IMR-90 (cell line): ENCODE results near the gene FAM210B. TPM values are rescaled to one million over a fixed set of nuclear protein-coding genes. Genes with fewer than 3 reads are reported as not detected.

Experiments used
- ATAC-seq: fragments of 200-7000 bp; cut with Tn5 transposase; 2 replicates; pipeline ENCODE4 v1.9.1; 2020; ENCODE audit warnings: low read depth, mild to moderate bottlenecking, moderate library complexity
- BruUV-seq: library from RNA; stranded (reverse); fragments of 400-500 nt; replicated peaks from 2 replicates; lab custom pipeline; 2021; lab: Mats Ljungman, UMichigan
- CTCF ChIA-PET: fragments of 300-600 bp; formaldehyde crosslinking; extraction: SDS; loops from one replicate; lab custom pipeline; 2021; ENCODE audit warnings: antibody characterized with exemption; lab: Yijun Ruan, JAX
- POLR2A ChIA-PET: fragments of 300-600 bp; sonication (Branson Sonifier 250); formaldehyde crosslinking; loops from one replicate; lab custom pipeline; 2022; ENCODE audit warnings: antibody characterized with exemption; ENCODE audit not compliant: unreplicated experiment; lab: Charles Lee
- DNase-seq: peaks from one replicate; pipeline ENCODE4 v3.0.0; 2013
- H2AFZ ChIP-seq: replicated peaks from 2 replicates; pipeline ENCODE3; 2013; ENCODE audit warnings: low read length, mild to moderate bottlenecking; ENCODE audit not compliant: poor library complexity
- H2AK5ac ChIP-seq: 2 replicates; pipeline ENCODE4 v1.6.1; 2013; ENCODE audit warnings: low read depth, low read length, inconsistent platforms
- H2AK9ac ChIP-seq: replicated peaks from 2 replicates; pipeline ENCODE3; 2013; ENCODE audit warnings: mild to moderate bottlenecking, low read depth, low read length, moderate library complexity; ENCODE audit not compliant: poor library complexity
- H2BK120ac ChIP-seq: 2 replicates; pipeline ENCODE4 v1.6.1; 2013; ENCODE audit warnings: low read depth, low read length, inconsistent platforms
- H2BK15ac ChIP-seq: 3 replicates; pipeline ENCODE4 v1.6.1; 2013; ENCODE audit warnings: low read depth, low read length, inconsistent platforms
- H2BK20ac ChIP-seq: 2 replicates; pipeline ENCODE4 v1.6.1; 2013; ENCODE audit warnings: low read depth, mild to moderate bottlenecking, inconsistent platforms, low read length, moderate library complexity
- H2BK5ac ChIP-seq: 2 replicates; pipeline ENCODE4 v1.6.1; 2013; ENCODE audit warnings: mild to moderate bottlenecking, low read depth, low read length, inconsistent platforms; ENCODE audit not compliant: poor library complexity, severe bottlenecking
- H3K14ac ChIP-seq: replicated peaks from 2 replicates; pipeline ENCODE4 v1.6.1; 2013; ENCODE audit warnings: low read depth, low read length, inconsistent platforms
- H3K18ac ChIP-seq: 2 replicates; pipeline ENCODE4 v1.6.1; 2013; ENCODE audit warnings: low read depth, low read length, control low read depth
- H3K23ac ChIP-seq: 2 replicates; pipeline ENCODE4 v1.6.1; 2013; ENCODE audit warnings: low read depth, low read length, inconsistent platforms
- H3K27ac ChIP-seq: 2 replicates; pipeline ENCODE4 v1.5.1; 2013; ENCODE audit warnings: mild to moderate bottlenecking, control low read depth, low read length; ENCODE audit not compliant: insufficient read depth
- H3K27me3 ChIP-seq: 2 replicates; pipeline ENCODE4 v1.6.1; 2013; ENCODE audit warnings: low read length; ENCODE audit not compliant: control insufficient read depth, insufficient read depth
- H3K36me3 ChIP-seq: 2 replicates; pipeline ENCODE4 v1.6.1; 2013; ENCODE audit warnings: low read length, mixed read lengths; ENCODE audit not compliant: control insufficient read depth, insufficient read depth
- H3K4ac ChIP-seq: 2 replicates; pipeline ENCODE4 v1.6.1; 2013; ENCODE audit warnings: low read depth, low read length, inconsistent platforms
- H3K4me1 ChIP-seq: 2 replicates; pipeline ENCODE4 v1.6.1; 2013; ENCODE audit warnings: low read length, mixed read lengths; ENCODE audit not compliant: control insufficient read depth, insufficient read depth
- H3K4me2 ChIP-seq: 2 replicates; pipeline ENCODE4 v1.6.1; 2013; ENCODE audit warnings: low read depth, mild to moderate bottlenecking, control low read depth, low read length, moderate library complexity
- H3K4me3 ChIP-seq: 2 replicates; pipeline ENCODE4 v1.5.1; 2013; ENCODE audit warnings: low read depth, mild to moderate bottlenecking, control low read depth, low read length, moderate library complexity; ENCODE audit not compliant: insufficient read depth
- H3K56ac ChIP-seq: 2 replicates; pipeline ENCODE4 v1.6.1; 2013; ENCODE audit warnings: low read length, inconsistent platforms; ENCODE audit not compliant: insufficient read depth; ENCODE audit errors: extremely low read depth
- H3K79me1 ChIP-seq, 2 experiments: 2 replicates each; pipeline ENCODE4 v1.6.1; 2013; ENCODE audit warnings: low read length in 2 of 2, inconsistent platforms in 1 of 2, low read depth in 1 of 2
- H3K9ac ChIP-seq: 2 replicates; pipeline ENCODE4 v1.6.1; 2013; ENCODE audit warnings: low read depth, low read length, control low read depth
- H3K9me1 ChIP-seq: 2 replicates; pipeline ENCODE4 v1.6.1; 2013; ENCODE audit warnings: low read length, inconsistent platforms; ENCODE audit not compliant: insufficient read depth
- H3K9me3 ChIP-seq: 2 replicates; pipeline ENCODE4 v1.6.1; 2013; ENCODE audit warnings: low read length; ENCODE audit not compliant: control insufficient read depth, insufficient read depth
- H4K20me1 ChIP-seq: 2 replicates; pipeline ENCODE4 v1.6.1; 2013; ENCODE audit warnings: low read length, inconsistent platforms; ENCODE audit not compliant: insufficient read depth
- H4K5ac ChIP-seq: 2 replicates; pipeline ENCODE4 v1.6.1; 2013; ENCODE audit warnings: mild to moderate bottlenecking, low read depth, low read length, control low read depth
- H4K8ac ChIP-seq, 2 experiments: 2 replicates each; pipeline ENCODE4 v1.6.1; 2013; ENCODE audit warnings: low read depth in 2 of 2, low read length in 2 of 2, control low read depth in 1 of 2, inconsistent platforms in 1 of 2
- H4K91ac ChIP-seq: 2 replicates; pipeline ENCODE4 v1.6.1; 2013; ENCODE audit warnings: low read depth, low read length, inconsistent platforms; ENCODE audit not compliant: insufficient read depth
- BHLHE40 ChIP-seq: fragments of 150-350 bp; IDR thresholded peaks from 2 replicates; pipeline ENCODE4 v1.6.1; 2016; ENCODE audit warnings: mild to moderate bottlenecking, low read depth, low read length
- CEBPB ChIP-seq: IDR thresholded peaks from 2 replicates; pipeline ENCODE4 v1.6.1; 2012; ENCODE audit warnings: low read depth, low read length, improper control_type of control experiment
- dilution Hi-C: fragments of 300-500 bp; cut with HindIII; formaldehyde crosslinking; loops from one replicate; pipeline ENCODE4 v1.14.3; 2018; ENCODE audit warnings: low sequenced_read_pairs; ENCODE audit not compliant: unreplicated experiment
- in situ Hi-C: fragments of 300-500 bp; cut with MboI; formaldehyde crosslinking; loops from 3 replicates; pipeline ENCODE4 v1.14.3; 2019; ENCODE audit warnings: low sequenced_read_pairs, inconsistent platforms, mixed read lengths
- intact Hi-C: fragments of 100-400 bp; cut with micrococcal nuclease; formaldehyde crosslinking; loops from 2 replicates; pipeline ENCODE4 v1.10.0; 2022
- polyA plus RNA-seq, 3 experiments: library from polyadenylated mRNA; depleted of rRNA; stranded (reverse); fragments of >200 nt; gene quantifications; 2 replicates each; pipeline ENCODE4 v1.2.3, GENCODE V29; 2012; ENCODE audit warnings: low replicate concordance in 1 of 3
- total RNA-seq: library from RNA; depleted of rRNA; stranded (reverse); fragments of >200 nt; gene quantifications from 2 replicates; pipeline ENCODE4 v1.2.3, GENCODE V29; 2012

FAM210B gene
- total and polyA plus RNA-seq, 2 of the 4 experiments (the other 2 are of a cell fraction) = 29.5 to 45.0 TPM

- Histone ChIP-seq H3K23ac (no peak overlapping the region), H3K4me1 (no peaks in the 10 kb centered on the region), H3K27me3 (no peaks in the 10 kb centered on the region), H2AFZ (no peak overlapping the region), H3K18ac (no peak overlapping the region), H3K14ac (no peak overlapping the region), H3K27ac (no peak overlapping the region), H3K79me1 (no peaks in the 10 kb centered on the region), H2BK120ac (no peak overlapping the region), H3K9me3 (no peaks in the 10 kb centered on the region), H2BK5ac (no peak overlapping the region), H4K20me1 (no peaks in the 10 kb centered on the region), H3K9ac (no peak overlapping the region), H4K91ac (no peak overlapping the region), H3K4me2 (no peak overlapping the region), H4K8ac (no peak overlapping the region), H4K5ac (no peak overlapping the region), H2BK20ac (no peak overlapping the region), H3K9me1 (no peaks in the 10 kb centered on the region), H2AK5ac (no peak overlapping the region), H3K36me3 (no peaks in the 10 kb centered on the region), H3K4ac (no peak overlapping the region), H2AK9ac (no peak overlapping the region), H3K4me3 (no peak overlapping the region), H2BK15ac (no peak overlapping the region), H3K56ac (no peak overlapping the region)
- POLR2A ChIA-PET = no interaction called here
- in situ Hi-C loops = no loop called here
- intact Hi-C loops = no loop called here
- CTCF ChIA-PET = no interaction called here
- TF ChIP-seq CEBPB = peak; percentile 83
- TF ChIP-seq BHLHE40 = no peak
- no TSS peak for BruUV-seq
- no peak for ATAC-seq
- dilution Hi-C loops = no loop called here
- DNase-seq = no peak
Observed at GRCh38 chr20:56324806-56325205, 34.0 kb upstream of the FAM210B start.
